HCT116 (cell line): ENCODE results near the gene ARGLU1. TPM values are rescaled to one million over a fixed set of nuclear protein-coding genes. Genes with fewer than 3 reads are reported as not detected.

Experiments
- ATAC-seq: fragments of 200-7000 bp; cut with Tn5 transposase; 2 replicates; pipeline ENCODE4 v1.9.1; 2020; ENCODE audit warnings: mild to moderate bottlenecking, moderate library complexity
- BruUV-seq: library from RNA; stranded (reverse); fragments of 400-500 nt; replicated peaks from 2 replicates; lab custom pipeline; 2021; lab: Mats Ljungman, UMichigan
- CTCF ChIA-PET: fragments of 300-600 bp; sonication (Branson Sonifier 250); formaldehyde crosslinking; loops from one replicate; lab custom pipeline; 2021; ENCODE audit warnings: antibody characterized with exemption; lab: Charles Lee
- POLR2A ChIA-PET: fragments of 300-600, 350-600 bp; sonication (Branson Sonifier 250); formaldehyde crosslinking; loops from one replicate; lab custom pipeline; 2021; ENCODE audit warnings: antibody characterized with exemption; lab: Charles Lee
- RAD21 ChIA-PET, 2 experiments: fragments of 300-600 bp; sonication (Branson Sonifier 250); formaldehyde crosslinking; loops; one replicate each; lab custom pipeline; 2023; ENCODE audit warnings: low total read pairs in 2 of 2; ENCODE audit not compliant: uncharacterized antibody in 2 of 2, unreplicated experiment in 2 of 2, low non-redundant PET in 1 of 2; lab: Charles Lee
- DNase-seq: peaks from one replicate; pipeline ENCODE4 v3.0.0-alpha.2; 2010; ENCODE audit warnings: low read depth, low spot score
- H2AFZ ChIP-seq: fragments of 200-600 bp; shearing (Covaris generic), sonication (generic); 2 replicates; pipeline ENCODE4 v1.6.1; 2017; ENCODE audit warnings: low read depth, mixed run types, mixed read lengths, antibody characterized with exemption, low read length; ENCODE audit not compliant: poor library complexity, severe bottlenecking
- H3K27ac ChIP-seq: 2 replicates; pipeline ENCODE4 v1.5.1; 2012; ENCODE audit warnings: low read depth, low read length
- H3K27me3 ChIP-seq: fragments of 200-600 bp; sonication (generic); 2 replicates; pipeline ENCODE4 v1.6.1; 2016; ENCODE audit warnings: mixed run types, low read length, mixed read lengths; ENCODE audit not compliant: insufficient read depth
- H3K36me3 ChIP-seq, 2 experiments: fragments of 200-500 bp in 1 of 2; fragments of 200-600 bp in 1 of 2; sonication (Bioruptor generic) in 1 of 2; sonication (generic) in 1 of 2; 2 replicates each; pipeline versions ENCODE4 v1.5.1 to v1.6.1; 2014 to 2016; ENCODE audit warnings: low read length in 2 of 2, inconsistent platforms in 1 of 2, mixed read lengths in 1 of 2, mixed run types in 1 of 2; ENCODE audit not compliant: insufficient read depth in 2 of 2, control insufficient read depth in 1 of 2
- H3K4me1 ChIP-seq, 2 experiments: fragments of 200-600 bp in 1 of 2; sonication (generic) in 1 of 2; 2 replicates each; pipeline versions ENCODE4 v1.5.1 to v1.6.1; 2012 to 2017; ENCODE audit warnings: low read length in 2 of 2, inconsistent platforms in 1 of 2, mild to moderate bottlenecking in 1 of 2, mixed read lengths in 1 of 2, mixed run types in 1 of 2, moderate library complexity in 1 of 2; ENCODE audit not compliant: insufficient read depth in 2 of 2, control insufficient read depth in 1 of 2
- H3K4me2 ChIP-seq: fragments of 200-600 bp; sonication (generic); 2 replicates; pipeline ENCODE4 v1.6.1; 2017; ENCODE audit warnings: mixed run types, low read length, mixed read lengths
- H3K4me3 ChIP-seq, 2 experiments: fragments of 200-600 bp in 1 of 2; sonication (generic) in 1 of 2; replicated peaks in 1 of 2; 2 replicates each; pipeline ENCODE4 v1.5.1; 2011 to 2016; ENCODE audit warnings: low read length in 2 of 2, control low read depth in 1 of 2, low read depth in 1 of 2, mild to moderate bottlenecking in 1 of 2, mixed read lengths in 1 of 2, mixed run types in 1 of 2
- H3K79me2 ChIP-seq: fragments of 200-600 bp; sonication (generic); 2 replicates; pipeline ENCODE4 v1.6.1; 2017; ENCODE audit warnings: mild to moderate bottlenecking, mixed run types, low read length, moderate library complexity, mixed read lengths; ENCODE audit not compliant: insufficient read depth
- H3K9ac ChIP-seq: fragments of 200-600 bp; sonication (generic); 2 replicates; pipeline ENCODE4 v1.6.1; 2016; ENCODE audit warnings: low read length, mixed read lengths
- H3K9me2 ChIP-seq: fragments of 200-600 bp; sonication (generic), shearing (Covaris generic); 2 replicates; pipeline ENCODE4 v1.6.1; 2017; ENCODE audit warnings: mixed run types, mild to moderate bottlenecking, moderate library complexity; ENCODE audit not compliant: insufficient read depth
- H3K9me3 ChIP-seq, 2 experiments: fragments of 200-500 bp in 1 of 2; fragments of 200-600 bp in 1 of 2; sonication (Bioruptor generic) in 1 of 2; sonication (generic) in 1 of 2; 2 replicates each; pipeline ENCODE4 v1.6.1; 2014 to 2017; ENCODE audit warnings: low read length in 2 of 2, mixed read lengths in 2 of 2, inconsistent platforms in 1 of 2, low read depth in 1 of 2, mild to moderate bottlenecking in 1 of 2, mixed run types in 1 of 2, moderate library complexity in 1 of 2; ENCODE audit not compliant: control insufficient read depth in 1 of 2, insufficient read depth in 1 of 2
- H4K20me1 ChIP-seq: fragments of 200-600 bp; sonication (generic), shearing (Covaris generic); 2 replicates; pipeline ENCODE4 v1.6.1; 2017; ENCODE audit warnings: mixed run types, mild to moderate bottlenecking, moderate library complexity; ENCODE audit not compliant: insufficient read depth
- ATF3 ChIP-seq: IDR thresholded peaks from 2 replicates; pipeline ENCODE4 v1.6.1; 2012
- CEBPB ChIP-seq: IDR thresholded peaks from 2 replicates; pipeline ENCODE4 v1.6.1; 2012; ENCODE audit warnings: low read depth
- EGR1 ChIP-seq: IDR thresholded peaks from 2 replicates; pipeline ENCODE4 v1.6.1; 2012; ENCODE audit warnings: low read depth
- EZH2phosphoT487 ChIP-seq: fragments of 200-600 bp; IDR thresholded peaks from 2 replicates; pipeline ENCODE4 v1.6.1; 2018; ENCODE audit warnings: antibody characterized with exemption, borderline replicate concordance
- FOSL1 ChIP-seq: IDR thresholded peaks from 2 replicates; pipeline ENCODE4 v1.6.1; 2012; ENCODE audit warnings: low read depth
- JUND ChIP-seq: IDR thresholded peaks from 2 replicates; pipeline ENCODE4 v1.6.1; 2012
- POLR2A ChIP-seq: IDR thresholded peaks from 2 replicates; pipeline ENCODE4 v1.7.0; 2011; ENCODE audit warnings: borderline replicate concordance; ENCODE audit not compliant: insufficient read depth, insufficient read length; ENCODE audit errors: extremely low read depth
- POLR2AphosphoS5 ChIP-seq: IDR thresholded peaks from 2 replicates; pipeline ENCODE4 v1.6.1; 2011; ENCODE audit warnings: mild to moderate bottlenecking, low read depth, low read length, moderate library complexity
- RAD21 ChIP-seq: IDR thresholded peaks from 2 replicates; pipeline ENCODE4 v1.6.1; 2012; ENCODE audit warnings: low read depth, mild to moderate bottlenecking
- SIN3A ChIP-seq: IDR thresholded peaks from 2 replicates; pipeline ENCODE4 v1.6.1; 2012; ENCODE audit warnings: low read depth
- SP1 ChIP-seq: IDR thresholded peaks from 2 replicates; pipeline ENCODE4 v1.6.1; 2012; ENCODE audit warnings: low read depth
- SRF ChIP-seq: IDR thresholded peaks from 2 replicates; pipeline ENCODE4 v1.6.1; 2012; ENCODE audit warnings: low read depth
- TCF7L2 ChIP-seq: IDR thresholded peaks from 2 replicates; pipeline ENCODE4 v1.7.0; 2011; ENCODE audit warnings: borderline replicate concordance, inconsistent platforms; ENCODE audit not compliant: insufficient read depth, insufficient read length; ENCODE audit errors: extremely low read depth
- YY1 ChIP-seq: IDR thresholded peaks from 2 replicates; pipeline ENCODE4 v1.6.1; 2011; ENCODE audit warnings: low read length, low read depth, moderate library complexity, mild to moderate bottlenecking; ENCODE audit not compliant: insufficient replicate concordance; ENCODE audit errors: extremely low read depth
- intact Hi-C: fragments of 100-400 bp; cut with micrococcal nuclease; formaldehyde crosslinking; loops from 2 replicates; pipeline ENCODE4 v1.10.0; 2022
- total RNA-seq: library from RNA; stranded (reverse); gene quantifications from one replicate; pipeline ENCODE4 v1.2.1, GENCODE V29; 2021; ENCODE audit not compliant: unreplicated experiment
- TF ChIP-seq, protein P1 (sequence below): IDR thresholded peaks from 2 replicates; pipeline ENCODE4 v1.6.1; 2012; ENCODE audit warnings: low read depth
- TF ChIP-seq, protein P2 (sequence below): IDR thresholded peaks from 2 replicates; pipeline ENCODE4 v1.6.1; 2011; ENCODE audit warnings: mild to moderate bottlenecking, low read length, moderate library complexity; ENCODE audit not compliant: insufficient replicate concordance; ENCODE audit errors: extremely low read depth

The ARGLU1 gene
- total RNA-seq, 1 experiment from 2014 or later: 57.8 TPM

DNA sequence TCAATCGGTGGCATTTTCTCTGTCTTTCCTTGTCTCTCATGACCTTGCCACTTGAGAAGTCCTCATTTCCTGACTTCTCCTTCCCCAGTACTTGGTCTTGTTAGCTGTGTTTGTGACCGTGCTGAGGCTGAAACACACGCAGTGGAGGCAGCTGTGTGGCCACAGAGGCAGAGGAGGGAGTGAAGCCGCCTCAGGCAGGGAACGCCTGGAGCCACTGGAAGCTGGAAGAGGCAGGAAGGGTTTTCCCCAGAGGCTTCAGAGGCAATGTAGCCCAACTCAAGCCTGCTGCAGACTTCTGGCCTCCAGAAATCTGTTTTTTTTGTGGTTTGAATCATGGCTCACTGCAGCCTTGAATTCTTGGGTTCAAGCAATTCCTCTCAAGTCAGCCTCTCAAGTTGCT lies 29.2 kb upstream of the ARGLU1 start:
- RAD21 ChIA-PET: no interaction called here
- Histone ChIP-seq H3K27ac (no peak overlapping the region), H4K20me1 (no peaks in the 10 kb centered on the region), H3K4me1 (no peaks in the 10 kb centered on the region), H3K9ac (no peak overlapping the region), H3K27me3 (no peaks in the 10 kb centered on the region), H2AFZ (no peak overlapping the region), H3K9me3 (no peaks in the 10 kb centered on the region), H3K9me2 (no peaks in the 10 kb centered on the region), H3K79me2 (no peaks in the 10 kb centered on the region), H3K4me2 (no peak overlapping the region), H3K4me3 (no peak overlapping the region), H3K36me3 (no peaks in the 10 kb centered on the region)
- no peak for ATAC-seq
- CTCF ChIA-PET: no interaction called here
- no peak for TF ChIP-seq EGR1
- no peak for TF ChIP-seq RAD21
- TF ChIP-seq JUND: no peak
- TF ChIP-seq SRF: no peak
- TF ChIP-seq ATF3: no peak
- no peak for TF ChIP-seq EZH2phosphoT487
- no peak for TF ChIP-seq CEBPB
- no peak for TF ChIP-seq POLR2AphosphoS5
- TF ChIP-seq YY1: no peak
- TF ChIP-seq SIN3A: no peak
- intact Hi-C loops: no loop called here
- no TSS peak for BruUV-seq
- DNase-seq: no peak
- POLR2A ChIA-PET: no interaction called here

- Histone ChIP-seq H3K27ac (no peak overlapping the region), H3K4me1 (no peaks in the 10 kb centered on the region), H3K27me3 (no peaks in the 10 kb centered on the region), H3K9ac (no peak overlapping the region), H2AFZ (no peak overlapping the region), H3K4me3 (no peak overlapping the region), H4K20me1 (no peaks in the 10 kb centered on the region), H3K4me2 (no peak overlapping the region), H3K9me2 (no peaks in the 10 kb centered on the region), H3K36me3 (no peaks in the 10 kb centered on the region), H3K79me2 (no peaks in the 10 kb centered on the region), H3K9me3 (no peaks in the 10 kb centered on the region)
- ATAC-seq: no peak
- ChIA-PET POLR2A (no interaction called here), RAD21 (no interaction called here), CTCF (no interaction called here)
- no TSS peak for BruUV-seq
- DNase-seq: no peak
- intact Hi-C loops: no loop called here
- no peak for TF ChIP-seq SP1
- TF ChIP-seq, protein P1, sequence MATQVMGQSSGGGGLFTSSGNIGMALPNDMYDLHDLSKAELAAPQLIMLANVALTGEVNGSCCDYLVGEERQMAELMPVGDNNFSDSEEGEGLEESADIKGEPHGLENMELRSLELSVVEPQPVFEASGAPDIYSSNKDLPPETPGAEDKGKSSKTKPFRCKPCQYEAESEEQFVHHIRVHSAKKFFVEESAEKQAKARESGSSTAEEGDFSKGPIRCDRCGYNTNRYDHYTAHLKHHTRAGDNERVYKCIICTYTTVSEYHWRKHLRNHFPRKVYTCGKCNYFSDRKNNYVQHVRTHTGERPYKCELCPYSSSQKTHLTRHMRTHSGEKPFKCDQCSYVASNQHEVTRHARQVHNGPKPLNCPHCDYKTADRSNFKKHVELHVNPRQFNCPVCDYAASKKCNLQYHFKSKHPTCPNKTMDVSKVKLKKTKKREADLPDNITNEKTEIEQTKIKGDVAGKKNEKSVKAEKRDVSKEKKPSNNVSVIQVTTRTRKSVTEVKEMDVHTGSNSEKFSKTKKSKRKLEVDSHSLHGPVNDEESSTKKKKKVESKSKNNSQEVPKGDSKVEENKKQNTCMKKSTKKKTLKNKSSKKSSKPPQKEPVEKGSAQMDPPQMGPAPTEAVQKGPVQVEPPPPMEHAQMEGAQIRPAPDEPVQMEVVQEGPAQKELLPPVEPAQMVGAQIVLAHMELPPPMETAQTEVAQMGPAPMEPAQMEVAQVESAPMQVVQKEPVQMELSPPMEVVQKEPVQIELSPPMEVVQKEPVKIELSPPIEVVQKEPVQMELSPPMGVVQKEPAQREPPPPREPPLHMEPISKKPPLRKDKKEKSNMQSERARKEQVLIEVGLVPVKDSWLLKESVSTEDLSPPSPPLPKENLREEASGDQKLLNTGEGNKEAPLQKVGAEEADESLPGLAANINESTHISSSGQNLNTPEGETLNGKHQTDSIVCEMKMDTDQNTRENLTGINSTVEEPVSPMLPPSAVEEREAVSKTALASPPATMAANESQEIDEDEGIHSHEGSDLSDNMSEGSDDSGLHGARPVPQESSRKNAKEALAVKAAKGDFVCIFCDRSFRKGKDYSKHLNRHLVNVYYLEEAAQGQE: no peak
- TF ChIP-seq, protein P2, sequence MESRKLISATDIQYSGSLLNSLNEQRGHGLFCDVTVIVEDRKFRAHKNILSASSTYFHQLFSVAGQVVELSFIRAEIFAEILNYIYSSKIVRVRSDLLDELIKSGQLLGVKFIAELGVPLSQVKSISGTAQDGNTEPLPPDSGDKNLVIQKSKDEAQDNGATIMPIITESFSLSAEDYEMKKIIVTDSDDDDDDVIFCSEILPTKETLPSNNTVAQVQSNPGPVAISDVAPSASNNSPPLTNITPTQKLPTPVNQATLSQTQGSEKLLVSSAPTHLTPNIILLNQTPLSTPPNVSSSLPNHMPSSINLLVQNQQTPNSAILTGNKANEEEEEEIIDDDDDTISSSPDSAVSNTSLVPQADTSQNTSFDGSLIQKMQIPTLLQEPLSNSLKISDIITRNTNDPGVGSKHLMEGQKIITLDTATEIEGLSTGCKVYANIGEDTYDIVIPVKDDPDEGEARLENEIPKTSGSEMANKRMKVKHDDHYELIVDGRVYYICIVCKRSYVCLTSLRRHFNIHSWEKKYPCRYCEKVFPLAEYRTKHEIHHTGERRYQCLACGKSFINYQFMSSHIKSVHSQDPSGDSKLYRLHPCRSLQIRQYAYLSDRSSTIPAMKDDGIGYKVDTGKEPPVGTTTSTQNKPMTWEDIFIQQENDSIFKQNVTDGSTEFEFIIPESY: no peak
- TF ChIP-seq SRF: no peak
- TF ChIP-seq FOSL1: no peak
- no peak for TF ChIP-seq TCF7L2
- TF ChIP-seq POLR2A: no peak
Measured at GRCh38 chr13:106596275-106596937, 28.5 kb upstream of the ARGLU1 start.
